MM.1S (cell line): ENCODE data around the gene OR2V2.

Experiments
- DNase-seq: peaks from one replicate; pipeline ENCODE4 v3.0.0-alpha.2; 2015
- H2AFZ ChIP-seq: fragments of 300-600 bp; sonication (generic); 2 replicates; pipeline ENCODE4 v1.6.0; 2016; ENCODE audit warnings: antibody characterized with exemption, low read length
- H3F3A ChIP-seq: fragments of 300-600 bp; sonication (generic); 2 replicates; pipeline ENCODE4 v1.6.1; 2016; ENCODE audit warnings: mild to moderate bottlenecking, antibody characterized with exemption, low read length, moderate library complexity, mixed read lengths; ENCODE audit not compliant: insufficient read depth
- H3K27ac ChIP-seq: fragments of 300-600 bp; sonication (generic); 2 replicates; pipeline ENCODE4 v1.5.1; 2016; ENCODE audit warnings: mild to moderate bottlenecking, low read length
- H3K27me3 ChIP-seq: fragments of 300-600 bp; sonication (generic); replicated peaks from 2 replicates; pipeline ENCODE4 v1.6.0; 2016; ENCODE audit warnings: low read length; ENCODE audit not compliant: insufficient read depth
- H3K36me3 ChIP-seq: fragments of 300-600 bp; sonication (generic); replicated peaks from 2 replicates; pipeline ENCODE4 v1.6.1; 2016; ENCODE audit warnings: mild to moderate bottlenecking, low read length, mixed read lengths; ENCODE audit not compliant: insufficient read depth
- H3K4me1 ChIP-seq: fragments of 300-600 bp; sonication (generic); 2 replicates; pipeline ENCODE4 v1.6.1; 2016; ENCODE audit warnings: low read length, mixed read lengths
- H3K4me2 ChIP-seq: fragments of 300-600 bp; sonication (generic); 2 replicates; pipeline ENCODE4 v1.6.0; 2016; ENCODE audit warnings: low read depth, low read length
- H3K4me3 ChIP-seq: fragments of 300-600 bp; sonication (generic); 2 replicates; pipeline ENCODE4 v1.5.1; 2016; ENCODE audit warnings: low read length, mixed read lengths
- H3K79me2 ChIP-seq: fragments of 300-600 bp; sonication (generic); 2 replicates; pipeline ENCODE4 v1.6.1; 2016; ENCODE audit warnings: mixed run types, low read length, mixed read lengths
- H3K9ac ChIP-seq: fragments of 300-600 bp; sonication (generic); 2 replicates; pipeline ENCODE4 v1.6.1; 2016; ENCODE audit warnings: low read length, mixed read lengths
- H3K9me2 ChIP-seq: fragments of 300-600 bp; sonication (generic); replicated peaks from 2 replicates; pipeline ENCODE4 v1.6.1; 2016; ENCODE audit warnings: mild to moderate bottlenecking, low read length, mixed read lengths; ENCODE audit not compliant: insufficient read depth
- H3K9me3 ChIP-seq: fragments of 300-600 bp; sonication (generic); replicated peaks from 2 replicates; pipeline ENCODE4 v1.6.1; 2016; ENCODE audit warnings: mild to moderate bottlenecking, low read length, mixed read lengths; ENCODE audit not compliant: insufficient read depth
- H4K20me1 ChIP-seq: fragments of 300-600 bp; sonication (generic); 2 replicates; pipeline ENCODE4 v1.6.1; 2016; ENCODE audit warnings: mild to moderate bottlenecking, low read length, moderate library complexity, mixed read lengths; ENCODE audit not compliant: insufficient read depth
- CTCF ChIP-seq: fragments of 300-600 bp; sonication (generic); IDR thresholded peaks from 2 replicates; pipeline ENCODE4 v1.5.1; 2016; ENCODE audit warnings: antibody characterized with exemption, low read length, mixed read lengths
- EZH2 ChIP-seq: fragments of 300-600 bp; sonication (generic); optimal IDR thresholded peaks from 2 replicates; pipeline ENCODE3; 2017; ENCODE audit warnings: low read depth, mild to moderate bottlenecking, antibody characterized with exemption, low read length, mixed read lengths
- EZH2phosphoT487 ChIP-seq: fragments of 300-600 bp; sonication (generic); IDR thresholded peaks from 2 replicates; pipeline ENCODE4 v1.6.1; 2018; ENCODE audit warnings: antibody characterized with exemption, low read length

OR2V2 gene

GRCh38 chr5:181105391-181106025 is 41.9 kb upstream of the OR2V2 start:
- no peak overlapping the region for H2AFZ ChIP-seq
- H3K9me2 ChIP-seq: no peaks in the 10 kb centered on the region
- no peaks in the 10 kb centered on the region for H3F3A ChIP-seq
- no peaks in the 10 kb centered on the region for H4K20me1 ChIP-seq
- H3K4me2 ChIP-seq: no peak overlapping the region
- H3K4me1 ChIP-seq: no peaks in the 10 kb centered on the region
- no peak overlapping the region for H3K27ac ChIP-seq
- H3K27me3 ChIP-seq: no peaks in the 10 kb centered on the region; the same call in 1 of the 2 replicates
- no peaks in the 10 kb centered on the region for H3K79me2 ChIP-seq
- no peak overlapping the region for H3K4me3 ChIP-seq
- H3K9me3 ChIP-seq: no peaks in the 10 kb centered on the region
- no peak for DNase-seq
- H3K36me3 ChIP-seq: no peaks in the 10 kb centered on the region
- no peak overlapping the region for H3K9ac ChIP-seq
- no peak for TF ChIP-seq EZH2phosphoT487
- no peak for TF ChIP-seq EZH2
- no peak for TF ChIP-seq CTCF

GRCh38 chr5:181107699-181108098 is 39.7 kb upstream of the OR2V2 start:
- Histone ChIP-seq H3K9me2 (no peaks in the 10 kb centered on the region), H3K4me2 (no peak overlapping the region), H3K4me1 (no peaks in the 10 kb centered on the region), H3K79me2 (no peaks in the 10 kb centered on the region), H4K20me1 (no peaks in the 10 kb centered on the region), H2AFZ (no peak overlapping the region), H3K9me3 (no peaks in the 10 kb centered on the region), H3K36me3 (no peaks in the 10 kb centered on the region), H3K9ac (no peak overlapping the region), H3F3A (no peaks in the 10 kb centered on the region), H3K27me3 (peaks cover 9% of the 10 kb centered on the region), H3K4me3 (no peak overlapping the region), H3K27ac (no peak overlapping the region)
- TF ChIP-seq EZH2phosphoT487: no peak
- TF ChIP-seq CTCF: no peak
- no peak for TF ChIP-seq EZH2
- DNase-seq: no peak

- no peak overlapping the region for H3K27ac ChIP-seq
- no peaks in the 10 kb centered on the region for H4K20me1 ChIP-seq
- peaks cover 9% of the 10 kb centered on the region for H3K27me3 ChIP-seq
- H3K36me3 ChIP-seq: no peaks in the 10 kb centered on the region
- no peak overlapping the region for H3K4me3 ChIP-seq
- no peaks in the 10 kb centered on the region for H3K9me3 ChIP-seq
- H3K9me2 ChIP-seq: no peaks in the 10 kb centered on the region
- no peak for TF ChIP-seq EZH2phosphoT487
- TF ChIP-seq CTCF: no peak
- no peak for TF ChIP-seq EZH2
- H3K9ac ChIP-seq: no peak overlapping the region
- no peak for DNase-seq
- no peak overlapping the region for H3K4me2 ChIP-seq
- no peaks in the 10 kb centered on the region for H3F3A ChIP-seq
- no peak overlapping the region for H2AFZ ChIP-seq
- no peaks in the 10 kb centered on the region for H3K4me1 ChIP-seq
- H3K79me2 ChIP-seq: no peaks in the 10 kb centered on the region
Measured at GRCh38 chr5:181108578-181109165, 38.7 kb upstream of the OR2V2 start.
